HG03442 (cell line): Measurements from ENCODE around the gene SSR3.
"Not testable (repeated sequence)": the region's sequence is repeated elsewhere in the genome, so short reads cannot be mapped to it uniquely, and the experiment has no call there.

Experiments
- ATAC-seq: cut with Tn5 transposase; IDR thresholded peaks from one replicate; pipeline ENCODE4 v1.9.1; 2021; ENCODE audit warnings: mild to moderate bottlenecking, moderate library complexity; ENCODE audit not compliant: unreplicated experiment

SSR3 gene

GRCh38 chr3:156576651-156577348 is 21.9 kb upstream of the SSR3 start:
- ATAC-seq = no peak

- no peak for ATAC-seq
These were observed 21.1 kb upstream of the SSR3 start for GRCh38 chr3:156576051-156576450.

GRCh38 chr3:156575641-156576040 is 20.7 kb upstream of the SSR3 start:
- no peak for ATAC-seq

GRCh38 chr3:156569881-156570280 is 15.0 kb upstream of the SSR3 start:
- ATAC-seq = not testable (repeated sequence)

- ATAC-seq = not testable (repeated sequence)
These were observed 14.1 kb upstream of the SSR3 start for GRCh38 chr3:156569016-156569415.

- no peak for ATAC-seq
These were observed 9.2 kb upstream of the SSR3 start for GRCh38 chr3:156563900-156564682.

GRCh38 chr3:156562486-156562885 is 7.6 kb upstream of the SSR3 start:
- not testable (repeated sequence) for ATAC-seq

GRCh38 chr3:156561533-156561932 is 6.6 kb upstream of the SSR3 start:
- ATAC-seq = peak; percentile 55

GRCh38 chr3:156559321-156559720 is 4.4 kb upstream of the SSR3 start:
- ATAC-seq = no peak

- no peak for ATAC-seq
These were observed 3.5 kb upstream of the SSR3 start for GRCh38 chr3:156558389-156558788.

- ATAC-seq = no peak
These were observed 439 bp downstream of the SSR3 start for GRCh38 chr3:156554515-156554841.

GRCh38 chr3:156553705-156554356 is 1.1 kb downstream of the SSR3 start:
- no peak for ATAC-seq

- no peak for ATAC-seq
These were observed 1.9 kb downstream of the SSR3 start for GRCh38 chr3:156552973-156553372.

GRCh38 chr3:156551746-156552145 is 3.2 kb downstream of the SSR3 start:
- ATAC-seq = no peak

- ATAC-seq = no peak
These were observed 3.7 kb downstream of the SSR3 start for GRCh38 chr3:156551261-156551660.

- no peak for ATAC-seq
These were observed 6.0 kb downstream of the SSR3 start for GRCh38 chr3:156548902-156549301.

- no peak for ATAC-seq
These were observed 6.8 kb downstream of the SSR3 start for GRCh38 chr3:156548041-156548687.

- ATAC-seq = no peak
These were observed 7.3 kb downstream of the SSR3 start for GRCh38 chr3:156547637-156548036.

GRCh38 chr3:156543043-156543555 is 11.8 kb downstream of the SSR3 start:
- ATAC-seq = no peak

GRCh38 chr3:156542101-156543042 is 12.5 kb downstream of the SSR3 start:
- no peak for ATAC-seq
